ENCODE results near the gene FOS. TPM values are rescaled to one million over a fixed set of nuclear protein-coding genes. Genes with fewer than 3 reads are reported as not detected.

FOS gene
- total RNA-seq, result 100 to 1,000 TPM in 3 of 4 donors, 10 to 100 TPM in 1; 77.0 to 526 (median 215) TPM

DNA sequence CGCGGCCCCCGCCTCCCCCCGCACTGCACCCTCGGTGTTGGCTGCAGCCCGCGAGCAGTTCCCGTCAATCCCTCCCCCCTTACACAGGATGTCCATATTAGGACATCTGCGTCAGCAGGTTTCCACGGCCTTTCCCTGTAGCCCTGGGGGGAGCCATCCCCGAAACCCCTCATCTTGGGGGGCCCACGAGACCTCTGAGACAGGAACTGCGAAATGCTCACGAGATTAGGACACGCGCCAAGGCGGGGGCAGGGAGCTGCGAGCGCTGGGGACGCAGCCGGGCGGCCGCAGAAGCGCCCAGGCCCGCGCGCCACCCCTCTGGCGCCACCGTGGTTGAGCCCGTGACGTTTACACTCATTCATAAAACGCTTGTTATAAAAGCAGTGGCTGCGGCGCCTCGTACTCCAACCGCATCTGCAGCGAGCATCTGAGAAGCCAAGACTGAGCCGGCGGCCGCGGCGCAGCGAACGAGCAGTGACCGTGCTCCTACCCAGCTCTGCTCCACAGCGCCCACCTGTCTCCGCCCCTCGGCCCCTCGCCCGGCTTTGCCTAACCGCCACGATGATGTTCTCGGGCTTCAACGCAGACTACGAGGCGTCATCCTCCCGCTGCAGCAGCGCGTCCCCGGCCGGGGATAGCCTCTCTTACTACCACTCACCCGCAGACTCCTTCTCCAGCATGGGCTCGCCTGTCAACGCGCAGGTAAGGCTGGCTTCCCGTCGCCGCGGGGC is at the start of gene FOS:
Gene FOS, plus strand, starts transcription at position 407 of the 731 bp plus-strand sequence. Its CDS starts 155 bp downstream, at position 562.
- TF ChIP-seq, protein P1, sequence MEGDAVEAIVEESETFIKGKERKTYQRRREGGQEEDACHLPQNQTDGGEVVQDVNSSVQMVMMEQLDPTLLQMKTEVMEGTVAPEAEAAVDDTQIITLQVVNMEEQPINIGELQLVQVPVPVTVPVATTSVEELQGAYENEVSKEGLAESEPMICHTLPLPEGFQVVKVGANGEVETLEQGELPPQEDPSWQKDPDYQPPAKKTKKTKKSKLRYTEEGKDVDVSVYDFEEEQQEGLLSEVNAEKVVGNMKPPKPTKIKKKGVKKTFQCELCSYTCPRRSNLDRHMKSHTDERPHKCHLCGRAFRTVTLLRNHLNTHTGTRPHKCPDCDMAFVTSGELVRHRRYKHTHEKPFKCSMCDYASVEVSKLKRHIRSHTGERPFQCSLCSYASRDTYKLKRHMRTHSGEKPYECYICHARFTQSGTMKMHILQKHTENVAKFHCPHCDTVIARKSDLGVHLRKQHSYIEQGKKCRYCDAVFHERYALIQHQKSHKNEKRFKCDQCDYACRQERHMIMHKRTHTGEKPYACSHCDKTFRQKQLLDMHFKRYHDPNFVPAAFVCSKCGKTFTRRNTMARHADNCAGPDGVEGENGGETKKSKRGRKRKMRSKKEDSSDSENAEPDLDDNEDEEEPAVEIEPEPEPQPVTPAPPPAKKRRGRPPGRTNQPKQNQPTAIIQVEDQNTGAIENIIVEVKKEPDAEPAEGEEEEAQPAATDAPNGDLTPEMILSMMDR (IDR thresholded peaks at IDR 0.05; ENCODE audit: low read depth), result no peak

DNA sequence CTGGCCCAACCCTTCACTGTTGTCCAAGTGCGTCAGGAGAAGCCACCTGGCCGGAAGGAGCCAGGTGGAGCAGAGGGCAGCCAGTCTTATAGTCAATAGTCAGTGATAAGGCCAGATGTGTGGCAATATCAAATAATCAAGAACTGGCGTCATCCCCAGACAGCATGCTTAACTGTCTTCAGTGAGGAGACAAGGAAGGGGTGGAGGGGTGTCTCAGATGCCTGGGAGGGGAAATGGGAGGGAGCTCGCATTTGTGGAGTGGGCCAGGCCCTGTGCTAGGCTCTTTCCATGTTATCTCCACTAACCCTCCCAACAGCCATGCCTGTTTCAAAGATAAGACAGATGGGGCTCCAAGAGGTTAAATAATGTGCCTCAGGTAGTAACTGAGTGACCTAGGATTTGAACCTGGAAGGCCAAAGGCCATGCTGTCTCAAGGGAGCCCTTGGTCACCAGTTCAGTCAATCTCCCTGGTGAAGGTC is 48.9 kb upstream of the FOS start:
- TF ChIP-seq, protein P1 (IDR thresholded peaks at IDR 0.05; ENCODE audit: low read depth), result no peak

DNA sequence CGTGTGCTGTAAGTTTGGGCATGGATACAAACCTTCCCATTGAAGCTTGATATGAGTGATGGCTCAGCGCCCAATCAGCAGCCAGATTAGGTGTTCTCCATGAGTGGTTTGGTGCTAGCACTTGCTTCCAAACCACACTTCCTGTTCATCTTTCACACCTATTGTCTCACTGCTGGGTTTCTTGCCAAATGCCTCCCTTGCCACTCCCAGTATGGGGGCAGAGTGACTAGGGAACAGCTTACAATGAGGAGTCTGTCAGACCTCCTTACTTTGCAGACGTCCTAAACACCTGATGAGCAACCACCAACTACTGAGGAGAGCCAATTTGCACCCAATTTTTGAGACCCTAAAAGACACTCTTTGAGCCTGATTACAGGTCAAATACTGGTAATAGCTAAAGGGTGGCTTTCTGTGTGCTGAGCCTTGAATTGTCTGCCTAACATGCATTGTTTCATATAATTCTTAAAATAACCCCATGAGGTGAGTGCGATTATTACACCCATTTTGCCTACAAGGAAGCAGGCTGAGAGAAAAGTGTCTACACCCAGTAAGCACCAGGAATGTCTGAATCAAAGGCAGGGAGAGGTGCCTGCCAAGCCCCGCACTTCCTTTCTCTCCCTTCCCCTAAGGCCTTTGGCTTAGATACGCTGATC is 48.4 kb upstream of the FOS start:
- TF ChIP-seq, protein P1 (IDR thresholded peaks at IDR 0.05; ENCODE audit: low read depth), result no peak

DNA sequence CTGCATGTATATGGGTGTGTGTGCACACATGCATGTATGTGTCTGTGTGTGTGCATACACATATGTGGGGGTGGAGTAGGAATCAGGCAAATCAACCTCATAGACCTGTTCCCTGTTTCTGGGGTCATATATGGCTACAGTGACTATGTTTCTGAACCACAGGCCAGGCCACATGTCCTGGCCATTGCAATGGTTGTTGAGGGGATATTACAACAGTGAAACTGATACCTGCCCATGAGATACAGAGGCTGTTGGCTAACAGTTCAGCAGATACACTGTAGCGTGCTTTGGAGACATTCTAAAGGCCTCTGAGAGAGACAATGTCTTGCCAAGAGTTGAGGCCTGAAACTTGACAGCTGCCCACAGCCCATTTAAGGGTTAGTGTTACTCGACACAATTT is 47.3 kb upstream of the FOS start:
- TF ChIP-seq, protein P1 (IDR thresholded peaks at IDR 0.05; ENCODE audit: low read depth), result no peak

DNA sequence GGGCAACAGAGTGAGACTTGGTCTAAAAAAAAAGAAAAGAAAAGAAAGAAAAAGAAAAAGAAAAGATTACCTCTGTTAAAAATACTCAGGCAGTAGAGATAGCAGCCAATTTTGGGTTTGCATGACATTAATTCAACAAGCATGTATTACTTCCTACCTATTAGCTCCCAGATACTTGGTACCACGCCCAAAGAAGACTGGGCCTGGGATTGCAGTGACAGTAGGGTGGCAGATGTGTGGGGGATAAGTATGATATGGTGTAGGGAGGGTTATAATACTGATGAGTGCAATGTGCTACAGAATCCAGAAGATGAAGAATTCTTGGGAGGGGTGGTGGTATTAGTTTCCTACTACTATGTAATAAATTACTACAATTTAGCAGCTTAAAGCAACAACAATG is 46.4 kb upstream of the FOS start:
- TF ChIP-seq, protein P1 (IDR thresholded peaks at IDR 0.05; ENCODE audit: low read depth), result no peak

DNA sequence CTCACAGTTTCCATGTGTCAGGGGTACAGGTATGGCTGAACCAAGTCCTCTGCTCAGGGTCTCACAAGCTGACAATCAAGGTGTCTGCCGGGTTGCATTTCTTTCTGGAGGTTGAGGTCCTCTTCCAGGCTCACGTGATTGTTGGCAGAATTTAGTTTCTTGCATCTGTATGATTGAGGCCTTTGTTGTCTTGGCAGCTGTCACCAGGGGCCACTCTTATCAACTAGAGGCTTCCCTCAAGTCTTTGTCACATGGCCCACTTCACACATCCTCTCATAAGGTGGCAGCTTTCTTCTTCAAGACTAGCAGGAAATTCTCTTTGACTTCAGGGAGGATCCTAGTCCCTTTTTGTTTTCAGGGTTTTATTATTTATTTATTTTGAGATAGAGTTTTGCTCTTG is 46.0 kb upstream of the FOS start:
- TF ChIP-seq, protein P1 (IDR thresholded peaks at IDR 0.05; ENCODE audit: low read depth), result no peak
